A673 (cell line): ENCODE measurements around the gene SVOPL. TPM values are rescaled to one million over a fixed set of nuclear protein-coding genes. Genes with fewer than 3 reads are reported as not detected.

Source experiments
- BruUV-seq: library from RNA; stranded (reverse); fragments of 400-500 nt; replicated peaks from 2 replicates; lab custom pipeline; 2021; lab: Mats Ljungman, UMichigan
- CTCF ChIA-PET: fragments of 300-600 bp; sonication (Branson Sonifier 250); formaldehyde crosslinking; loops from one replicate; lab custom pipeline; 2022; ENCODE audit warnings: antibody characterized with exemption; lab: Charles Lee
- POLR2A ChIA-PET: fragments of 300-600 bp; sonication (Branson Sonifier 250); formaldehyde crosslinking; loops from one replicate; lab custom pipeline; 2022; ENCODE audit warnings: antibody characterized with exemption; ENCODE audit not compliant: low non-redundant PET; lab: Charles Lee
- DNase-seq: peaks from one replicate; pipeline ENCODE4 v3.0.0-alpha.2; 2015; ENCODE audit warnings: low spot score
- H3K27ac ChIP-seq: fragments of 200-600 bp; sonication (generic); 2 replicates; pipeline ENCODE4 v1.5.1; 2016; ENCODE audit warnings: mixed run types, low read depth, mild to moderate bottlenecking, mixed read lengths, antibody characterized with exemption, low read length; ENCODE audit not compliant: poor library complexity, severe bottlenecking
- H3K27me3 ChIP-seq: fragments of 200-600 bp; sonication (generic); replicated peaks from 2 replicates; pipeline ENCODE4 v1.6.1; 2017; ENCODE audit warnings: mixed run types, low read depth, mild to moderate bottlenecking, mixed read lengths, antibody characterized with exemption, low read length; ENCODE audit not compliant: insufficient read depth, poor library complexity
- H3K36me3 ChIP-seq: fragments of 200-600 bp; sonication (generic); 2 replicates; pipeline ENCODE4 v1.6.1; 2016; ENCODE audit warnings: mixed run types, mild to moderate bottlenecking, mixed read lengths, antibody characterized with exemption, low read length; ENCODE audit not compliant: insufficient read depth, poor library complexity, severe bottlenecking
- H3K4me1 ChIP-seq: fragments of 200-600 bp; sonication (generic); 2 replicates; pipeline ENCODE4 v1.6.1; 2017; ENCODE audit warnings: mixed run types, mild to moderate bottlenecking, mixed read lengths, antibody characterized with exemption, low read length; ENCODE audit not compliant: insufficient read depth, poor library complexity, severe bottlenecking
- H3K4me3 ChIP-seq: fragments of 200-600 bp; sonication (generic); 2 replicates; pipeline ENCODE4 v1.5.1; 2016; ENCODE audit warnings: low read depth, mixed run types, mild to moderate bottlenecking, mixed read lengths, low read length; ENCODE audit not compliant: poor library complexity, severe bottlenecking
- H3K9me3 ChIP-seq: fragments of 200-600 bp; sonication (generic); 2 replicates; pipeline ENCODE4 v1.6.1; 2016; ENCODE audit warnings: mixed run types, low read depth, mild to moderate bottlenecking, mixed read lengths, antibody characterized with exemption, low read length; ENCODE audit not compliant: poor library complexity, severe bottlenecking
- EZH2 ChIP-seq: fragments of 200-600 bp; sonication (generic); IDR thresholded peaks from 2 replicates; pipeline ENCODE4 v1.6.1; 2017; ENCODE audit warnings: borderline replicate concordance, low read depth, mild to moderate bottlenecking, mixed read lengths, antibody characterized with exemption, low read length; ENCODE audit not compliant: poor library complexity, severe bottlenecking
- intact Hi-C: fragments of 100-400 bp; cut with micrococcal nuclease; formaldehyde crosslinking; loops from one replicate; pipeline ENCODE4 v1.10.0; 2022; ENCODE audit not compliant: unreplicated experiment
- total RNA-seq: library from RNA; stranded (reverse); gene quantifications from 2 replicates; pipeline ENCODE4 v1.2.3, GENCODE V29; 2021
- TF ChIP-seq, protein P1 (sequence below): fragments of 300-800, 200-600 bp; sonication (generic); conservative IDR thresholded peaks from 2 replicates; pipeline ENCODE4 v1.5.1; 2017; ENCODE audit warnings: low read depth, mild to moderate bottlenecking, antibody characterized with exemption, low read length, moderate library complexity, mixed read lengths

The SVOPL gene
- total RNA-seq, 1 experiment from 2014 or later: not detected

DNA sequence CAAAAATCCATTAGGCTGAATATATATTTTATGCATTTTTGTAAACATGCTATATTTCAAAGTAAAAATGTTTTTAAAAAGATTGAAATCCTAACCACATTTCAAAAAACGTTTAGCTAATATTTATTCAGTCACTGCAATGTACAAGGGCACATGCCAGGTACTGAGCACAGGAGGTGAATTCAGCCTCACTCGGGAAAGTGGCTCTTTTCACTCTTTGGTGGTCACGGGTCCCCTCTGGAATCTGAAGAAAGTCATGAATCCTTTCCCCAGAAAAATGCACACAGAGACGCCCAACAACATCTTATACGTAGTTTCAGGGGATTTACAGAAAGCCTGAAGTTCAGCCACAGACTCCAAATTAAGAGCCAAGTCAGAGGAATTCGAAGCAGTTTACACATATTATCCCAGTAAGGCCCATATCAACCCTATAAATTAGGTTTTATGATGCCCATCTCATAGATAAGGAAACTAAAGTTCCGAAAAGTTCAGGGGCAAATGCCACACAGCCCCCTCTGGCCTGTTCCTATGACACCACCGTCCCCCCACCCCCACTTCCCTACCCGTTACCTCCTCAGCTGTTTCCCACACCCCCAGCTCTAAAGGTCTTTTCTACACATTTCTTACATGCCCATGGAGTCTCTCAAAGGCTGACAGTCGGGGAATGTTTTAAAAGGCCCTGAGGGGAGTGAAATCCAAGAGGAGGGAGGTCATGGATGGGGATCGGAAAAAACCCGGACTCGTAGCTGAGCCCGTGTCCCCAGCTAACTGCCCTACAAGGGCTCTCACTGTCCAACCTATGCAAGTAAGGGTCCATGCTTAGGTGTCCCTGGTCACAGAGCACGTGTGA, 9.6 kb upstream of the SVOPL start:
- TF ChIP-seq, protein P1, sequence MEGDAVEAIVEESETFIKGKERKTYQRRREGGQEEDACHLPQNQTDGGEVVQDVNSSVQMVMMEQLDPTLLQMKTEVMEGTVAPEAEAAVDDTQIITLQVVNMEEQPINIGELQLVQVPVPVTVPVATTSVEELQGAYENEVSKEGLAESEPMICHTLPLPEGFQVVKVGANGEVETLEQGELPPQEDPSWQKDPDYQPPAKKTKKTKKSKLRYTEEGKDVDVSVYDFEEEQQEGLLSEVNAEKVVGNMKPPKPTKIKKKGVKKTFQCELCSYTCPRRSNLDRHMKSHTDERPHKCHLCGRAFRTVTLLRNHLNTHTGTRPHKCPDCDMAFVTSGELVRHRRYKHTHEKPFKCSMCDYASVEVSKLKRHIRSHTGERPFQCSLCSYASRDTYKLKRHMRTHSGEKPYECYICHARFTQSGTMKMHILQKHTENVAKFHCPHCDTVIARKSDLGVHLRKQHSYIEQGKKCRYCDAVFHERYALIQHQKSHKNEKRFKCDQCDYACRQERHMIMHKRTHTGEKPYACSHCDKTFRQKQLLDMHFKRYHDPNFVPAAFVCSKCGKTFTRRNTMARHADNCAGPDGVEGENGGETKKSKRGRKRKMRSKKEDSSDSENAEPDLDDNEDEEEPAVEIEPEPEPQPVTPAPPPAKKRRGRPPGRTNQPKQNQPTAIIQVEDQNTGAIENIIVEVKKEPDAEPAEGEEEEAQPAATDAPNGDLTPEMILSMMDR: no peak
- no peak for TF ChIP-seq EZH2
- POLR2A ChIA-PET: no interaction called here
- H3K4me3 ChIP-seq: no peak overlapping the region
- intact Hi-C loops: no loop called here
- CTCF ChIA-PET: no interaction called here
- H3K36me3 ChIP-seq: no peaks in the 10 kb centered on the region
- DNase-seq: no peak
- no TSS peak for BruUV-seq
- no peaks in the 10 kb centered on the region for H3K4me1 ChIP-seq
- H3K9me3 ChIP-seq: no peaks in the 10 kb centered on the region
- no peaks in the 10 kb centered on the region for H3K27me3 ChIP-seq
- no peak overlapping the region for H3K27ac ChIP-seq

DNA sequence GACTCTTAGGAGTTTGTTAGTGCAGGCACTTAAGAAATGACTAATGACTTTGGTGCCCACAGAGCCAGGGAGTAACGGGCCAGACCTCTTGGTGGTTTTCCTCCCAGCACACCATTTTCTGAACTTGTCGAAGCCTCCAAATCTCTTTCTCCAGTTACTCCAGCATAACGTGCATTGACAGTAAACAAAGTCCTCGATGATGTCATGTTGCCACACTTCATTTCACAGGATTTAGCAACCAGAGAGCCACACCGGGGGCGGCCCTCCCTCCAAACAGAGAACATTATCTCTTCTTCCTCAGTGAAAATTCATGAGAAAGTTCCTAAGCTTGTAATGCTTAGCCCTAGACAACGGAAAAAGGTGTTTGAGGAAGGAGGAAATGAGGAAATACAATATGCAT, 4.0 kb upstream of the SVOPL start:
- Histone ChIP-seq H3K27me3 (peaks cover 4% of the 10 kb centered on the region), H3K4me3 (no peak overlapping the region), H3K36me3 (no peaks in the 10 kb centered on the region), H3K4me1 (no peaks in the 10 kb centered on the region), H3K9me3 (no peaks in the 10 kb centered on the region), H3K27ac (no peak overlapping the region)
- no peak for TF ChIP-seq EZH2
- TF ChIP-seq, protein P1: no peak
- POLR2A ChIA-PET: no interaction called here
- BruUV-seq: no TSS peak
- intact Hi-C loops: no loop called here
- DNase-seq: no peak
- CTCF ChIA-PET: interaction anchor here (0.5 kb wide), 1 partner anchor 19 kb away, joined by 3 read pairs; no protein-coding TSS in a partner anchor

DNA sequence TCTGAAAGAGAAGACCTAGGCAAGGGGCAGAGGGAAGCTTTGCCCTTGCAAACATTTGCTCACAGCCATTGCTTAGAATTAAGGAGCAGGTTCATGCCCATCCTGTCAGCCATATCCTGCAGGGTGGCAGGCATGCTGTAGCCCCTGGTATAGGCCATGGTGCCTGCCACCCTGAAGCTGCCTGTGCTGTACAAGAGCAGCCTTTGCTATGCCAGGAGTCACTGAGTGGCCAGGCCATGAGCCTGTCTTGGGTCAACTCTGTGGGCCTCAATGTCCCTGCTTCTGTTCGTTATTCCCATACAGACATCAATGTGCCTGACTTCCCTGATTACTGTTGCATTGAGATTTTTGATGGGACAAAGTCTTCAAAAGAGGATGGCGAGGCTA, 368 bp upstream of the SVOPL start:
- no peak overlapping the region for H3K4me3 ChIP-seq
- H3K27me3 ChIP-seq: peaks cover 4% of the 10 kb centered on the region
- TF ChIP-seq EZH2: no peak
- TF ChIP-seq, protein P1: no peak
- ChIA-PET POLR2A (no interaction called here), CTCF (no interaction called here)
- H3K27ac ChIP-seq: no peak overlapping the region
- no peaks in the 10 kb centered on the region for H3K9me3 ChIP-seq
- H3K36me3 ChIP-seq: no peaks in the 10 kb centered on the region
- no TSS peak for BruUV-seq
- intact Hi-C loops: no loop called here
- no peaks in the 10 kb centered on the region for H3K4me1 ChIP-seq
- DNase-seq: no peak
